ENCODE results near the gene TPRG1L. TPM values are rescaled to one million over a fixed set of nuclear protein-coding genes. Genes with fewer than 3 reads are reported as not detected.
A peak's percentile ranks its signal among the peaks of the same experiment; 100 is the strongest.

Gene TPRG1L
- total and polyA plus RNA-seq, 2 of the 4 experiments (the other 2 are of a cell fraction), result 25.3 to 39.5 TPM

GRCh38 chr1:3603156-3603555 is 21.7 kb upstream of the TPRG1L start:
- no peak overlapping the region for H3K56ac ChIP-seq (ENCODE audit: extremely low read depth, insufficient read depth, low read length)
- no peak overlapping the region for H2BK5ac ChIP-seq (ENCODE audit: low read depth, low read length, poor library complexity, severe bottlenecking)
- no peak overlapping the region for H3K9ac ChIP-seq (ENCODE audit: low read depth, low read length)
- no peaks in the 10 kb centered on the region for H4K20me1 ChIP-seq (ENCODE audit: insufficient read depth, low read length)
- ChIA-PET CTCF (no interaction called here), POLR2A (ENCODE audit: unreplicated experiment) (no interaction called here)
- TF ChIP-seq CEBPB (IDR thresholded peaks at IDR 0.05; ENCODE audit: low read depth, low read length) (no peak), ELK1 (IDR thresholded peaks at IDR 0.05; ENCODE audit: borderline replicate concordance, low read depth, low read length) (no peak), FOS (IDR thresholded peaks at IDR 0.05; ENCODE audit: low read depth, low read length) (no peak), RFX5 (IDR thresholded peaks at IDR 0.05; ENCODE audit: low read depth, low read length) (no peak), CTCF (conservative IDR thresholded peaks at IDR 0.05; ENCODE audit: low read depth, low read length) (no peak), MXI1 (IDR thresholded peaks at IDR 0.05; ENCODE audit: borderline replicate concordance, low read depth, low read length) (no peak), USF2 (IDR thresholded peaks at IDR 0.05; ENCODE audit: low read depth, low read length) (no peak), MAZ (IDR thresholded peaks at IDR 0.05; ENCODE audit: borderline replicate concordance, low read depth, low read length) (no peak), BHLHE40 (IDR thresholded peaks at IDR 0.05; ENCODE audit: low read depth, low read length) (no peak), MAFK (IDR thresholded peaks at IDR 0.05; ENCODE audit: low read depth, low read length) (no peak), SMC3 (IDR thresholded peaks at IDR 0.05; ENCODE audit: low read depth, low read length) (no peak), RCOR1 (IDR thresholded peaks at IDR 0.05; ENCODE audit: insufficient replicate concordance, low read length) (no peak), POLR2A (IDR thresholded peaks at IDR 0.05; ENCODE audit: low read depth, low read length) (no peak), CHD1 (IDR thresholded peaks at IDR 0.05; ENCODE audit: low read depth, low read length) (no peak), RAD21 (IDR thresholded peaks at IDR 0.05; ENCODE audit: low read length) (no peak), NFE2L2 (IDR thresholded peaks at IDR 0.05; ENCODE audit: low read depth, low read length) (no peak)
- peak overlapping the region; percentile 33 for H2AFZ ChIP-seq (replicated peaks; ENCODE audit: low read length, poor library complexity)
- H3K14ac ChIP-seq (replicated peaks; ENCODE audit: low read depth, low read length), result no peak overlapping the region
- no peaks in the 10 kb centered on the region for H3K36me3 ChIP-seq (ENCODE audit: control insufficient read depth, insufficient read depth, low read length)
- H2BK15ac ChIP-seq (ENCODE audit: low read depth, low read length), result no peak overlapping the region
- no peak overlapping the region for H4K5ac ChIP-seq (ENCODE audit: low read depth, low read length)
- intact Hi-C loops (cut with micrococcal nuclease) (no loop called here), dilution Hi-C loops (cut with HindIII; ENCODE audit: low sequenced_read_pairs, unreplicated experiment) (no loop called here), in situ Hi-C loops (cut with MboI; ENCODE audit: low sequenced_read_pairs) (no loop called here)
- no TSS peak for BruUV-seq (replicated peaks)
- H2AK9ac ChIP-seq (replicated peaks; ENCODE audit: low read depth, low read length, poor library complexity), result no peak overlapping the region
- 20% methylated on average over 1 of the region's 11 CpGs; no CpG with 5 or more reads in 1 of the 2 experiments for WGBS, 2 experiments (ENCODE audit: extremely low coverage in 2 of 2, insufficient read length in 1 of 2)
- no peak overlapping the region for H2AK5ac ChIP-seq (ENCODE audit: low read depth, low read length)
- no peak overlapping the region for H3K4me3 ChIP-seq (ENCODE audit: insufficient read depth, low read depth, low read length)
- no peaks in the 10 kb centered on the region; the same call in 1 of the 2 replicates for H3K9me1 ChIP-seq (ENCODE audit: insufficient read depth, low read length)
- H2BK120ac ChIP-seq (ENCODE audit: low read depth, low read length), result no peak overlapping the region
- H3K4me1 ChIP-seq (ENCODE audit: control insufficient read depth, insufficient read depth, low read length), result no peaks in the 10 kb centered on the region
- H3K27me3 ChIP-seq (ENCODE audit: control insufficient read depth, insufficient read depth, low read length), result peaks cover 11% of the 10 kb centered on the region
- no peak overlapping the region for H3K18ac ChIP-seq (ENCODE audit: low read depth, low read length)
- no peaks in the 10 kb centered on the region for H3K79me1 ChIP-seq (ENCODE audit: low read depth in 1 of 2, low read length in 2 of 2)
- DNase-seq, result no peak
- no peak overlapping the region for H3K4me2 ChIP-seq (ENCODE audit: low read depth, low read length)
- no peak overlapping the region for H2BK20ac ChIP-seq (ENCODE audit: low read depth, low read length)
- H3K9me3 ChIP-seq (ENCODE audit: control insufficient read depth, insufficient read depth, low read length), result no peaks in the 10 kb centered on the region
- H3K27ac ChIP-seq (ENCODE audit: insufficient read depth, low read length), result no peak overlapping the region
- no peak for ATAC-seq (ENCODE audit: low read depth)
- H3K23ac ChIP-seq (ENCODE audit: low read depth, low read length), result no peak overlapping the region
- H3K4ac ChIP-seq (ENCODE audit: low read depth, low read length), result no peak overlapping the region
- no peak overlapping the region for H4K91ac ChIP-seq (ENCODE audit: insufficient read depth, low read depth, low read length)
- H4K8ac ChIP-seq (ENCODE audit: low read depth in 2 of 2, low read length in 2 of 2), result no peak overlapping the region

Data from IMR-90 (cell line).